AG20443 (cell line): ENCODE results near the gene ST13.
"Not testable (repeated sequence)": the region's sequence is repeated elsewhere in the genome, so short reads cannot be mapped to it uniquely, and the experiment has no call there.

Experiments
- DNase-seq: peaks from one replicate; pipeline ENCODE4 v3.0.0; 2012; ENCODE audit warnings: low spot score, mixed read lengths

Gene ST13

GRCh38 chr22:40856513-40857308 is at the start of gene ST13, which contains the start of gene XPNPEP3:
Gene ST13, minus strand, starts transcription at chr22:40856639. Its CDS starts 99 bp downstream, at chr22:40856540.
Gene XPNPEP3, plus strand, starts transcription at chr22:40857148. Its CDS starts 34 bp downstream, at chr22:40857182.
- peak; percentile 97 for DNase-seq

DNA sequence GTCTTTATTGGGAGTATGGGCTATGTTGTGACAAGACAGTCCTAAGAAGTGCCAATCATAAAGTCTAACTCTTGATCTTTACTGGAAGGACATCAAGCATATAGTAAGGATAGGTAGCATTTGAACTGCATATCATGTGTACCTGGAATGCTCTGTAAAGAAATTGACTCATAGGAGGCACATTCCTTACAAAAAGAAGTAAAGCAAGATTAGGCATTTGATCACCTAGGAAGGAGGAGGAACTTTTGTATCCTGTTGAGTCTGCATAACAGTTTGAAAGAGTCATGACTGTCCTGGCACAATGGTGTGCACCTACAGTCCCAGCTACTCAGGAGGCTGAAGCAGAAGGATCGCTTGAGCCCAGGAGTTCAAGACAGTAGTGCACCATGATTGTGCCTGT is 47.7 kb upstream of the ST13 start:
- DNase-seq, result no peak

DNA sequence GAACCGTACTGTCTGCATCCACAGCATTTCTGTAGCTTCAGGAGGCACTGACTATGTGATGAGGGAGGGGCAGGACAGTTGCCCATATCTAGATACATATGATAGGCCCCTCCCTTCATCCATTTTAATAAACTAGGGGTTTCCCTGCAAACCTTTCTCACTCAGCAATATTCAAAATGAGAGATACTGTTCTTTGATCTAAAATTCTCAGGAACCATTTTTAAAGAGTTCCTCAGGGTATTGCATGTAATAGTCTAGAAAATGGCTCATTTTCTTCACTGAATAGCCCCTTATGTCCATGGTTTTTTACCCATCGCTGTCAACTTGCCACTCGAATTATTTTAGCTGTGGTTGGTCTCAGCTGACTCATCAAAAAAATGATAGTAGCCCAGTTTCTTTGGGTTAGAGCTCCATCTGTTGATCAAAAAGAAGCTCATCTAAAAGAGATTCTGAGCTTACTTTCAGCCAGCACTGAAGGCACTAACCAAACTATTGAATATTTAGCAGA is 42.5 kb upstream of the ST13 start:
- peak; percentile 70 for DNase-seq

DNA sequence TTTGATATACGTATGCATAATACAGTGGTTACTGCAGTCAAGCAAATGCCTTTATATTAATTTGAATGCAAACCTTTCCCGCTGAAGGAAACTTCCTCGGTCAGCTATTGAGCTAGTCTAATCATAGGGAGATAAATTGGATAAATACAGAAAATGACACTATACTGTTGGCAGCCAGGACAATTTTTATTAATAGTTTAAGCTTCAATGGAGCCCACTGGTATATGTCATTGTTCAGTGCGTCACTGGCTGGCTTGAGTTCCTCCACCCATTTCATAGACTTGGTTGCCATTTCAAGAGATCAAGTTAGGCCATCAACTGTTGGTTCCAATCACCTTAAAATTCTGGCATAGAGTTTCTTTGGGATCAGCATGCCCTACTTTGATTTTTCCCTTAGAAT is 38.0 kb upstream of the ST13 start:
- DNase-seq, result no peak

- no peak for DNase-seq
Measured at GRCh38 chr22:40890881-40891280, 34.4 kb upstream of the ST13 start.

DNA sequence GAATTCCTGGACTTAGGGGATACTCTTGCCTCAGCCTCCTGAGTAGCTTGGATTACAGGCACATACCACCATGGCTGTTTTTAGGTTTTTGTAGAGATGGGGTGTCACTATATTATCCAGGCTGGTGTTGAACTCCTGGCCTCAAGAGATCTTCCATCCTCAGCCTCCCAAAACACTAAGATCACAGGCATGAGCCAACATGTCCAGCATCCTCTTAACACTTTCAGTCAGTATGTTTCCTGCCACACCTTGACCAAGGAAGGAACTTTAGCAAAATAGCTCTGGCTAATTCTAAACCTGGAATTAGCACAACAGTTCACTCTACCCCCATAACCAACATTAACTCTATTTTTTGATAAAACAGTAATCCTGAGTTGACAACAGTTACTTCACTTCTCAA is 32.7 kb upstream of the ST13 start:
- DNase-seq, result no peak

DNA sequence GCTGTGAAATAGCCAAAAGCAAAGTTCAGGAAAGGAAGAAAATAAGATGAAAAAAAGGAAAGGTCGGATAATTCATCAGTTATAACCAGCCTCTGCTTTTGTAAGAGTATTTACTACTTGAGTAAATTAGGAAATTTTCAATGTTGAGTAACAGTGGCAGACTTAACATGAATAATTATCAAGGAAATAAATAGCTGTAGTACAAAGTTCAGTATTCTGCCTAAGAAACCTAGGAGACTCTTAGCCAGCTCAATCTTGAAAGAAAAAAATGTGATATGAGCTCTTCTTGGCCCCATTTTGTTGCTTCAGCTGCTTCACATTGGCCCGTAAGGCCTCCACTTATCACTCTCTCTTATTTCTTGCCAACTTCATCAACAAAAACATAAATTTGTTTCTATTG is 22.5 kb upstream of the ST13 start:
- DNase-seq, result no peak

- no peak for DNase-seq
Measured at GRCh38 chr22:40877488-40877887, 21.0 kb upstream of the ST13 start.

- DNase-seq, result no peak
Measured at GRCh38 chr22:40876907-40877306, 20.5 kb upstream of the ST13 start.

DNA sequence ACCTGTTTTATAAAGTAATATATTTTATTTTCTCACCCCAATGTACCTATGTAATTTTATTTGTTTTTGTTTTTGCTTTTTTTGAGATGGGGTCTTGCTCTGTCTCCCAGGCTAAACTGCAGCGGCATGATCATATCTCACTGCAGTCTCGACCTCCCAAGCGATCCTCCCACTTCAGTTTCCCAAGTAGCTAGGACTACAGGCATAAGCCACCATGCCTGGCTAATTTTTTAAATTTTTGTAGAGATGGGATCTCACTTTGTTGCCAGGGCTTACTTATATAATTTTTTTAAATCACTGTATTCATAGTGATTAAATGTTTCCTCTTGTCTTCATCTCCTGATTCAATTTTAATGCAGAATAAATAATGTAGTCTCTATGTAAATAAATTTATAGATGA is 18.7 kb upstream of the ST13 start:
- DNase-seq, result no peak

GRCh38 chr22:40874016-40874415 is 17.6 kb upstream of the ST13 start:
- no peak for DNase-seq

DNA sequence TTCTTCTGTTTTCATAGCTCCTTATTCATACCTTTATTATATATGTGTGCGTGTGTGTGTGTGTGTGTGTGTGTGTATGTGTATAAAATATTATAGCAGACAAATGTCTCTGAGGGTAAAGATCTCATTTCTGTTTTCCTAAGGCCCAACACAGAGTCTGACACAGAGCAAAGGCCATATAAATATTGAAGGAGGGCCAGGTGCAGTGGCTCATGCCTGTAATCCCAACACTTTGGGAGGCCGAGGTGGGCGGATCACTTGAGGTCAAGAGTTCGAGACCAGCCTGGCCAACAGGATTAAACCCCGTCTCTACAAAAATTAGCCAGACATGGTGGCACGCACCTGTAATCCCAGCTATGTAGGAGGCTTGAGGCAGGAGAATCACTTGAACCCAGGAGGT is 11.9 kb upstream of the ST13 start:
- DNase-seq, result not testable (repeated sequence)

GRCh38 chr22:40867109-40867508 is 10.7 kb upstream of the ST13 start:
- no peak for DNase-seq

GRCh38 chr22:40862537-40862936 is 6.1 kb upstream of the ST13 start:
- DNase-seq, result no peak

DNA sequence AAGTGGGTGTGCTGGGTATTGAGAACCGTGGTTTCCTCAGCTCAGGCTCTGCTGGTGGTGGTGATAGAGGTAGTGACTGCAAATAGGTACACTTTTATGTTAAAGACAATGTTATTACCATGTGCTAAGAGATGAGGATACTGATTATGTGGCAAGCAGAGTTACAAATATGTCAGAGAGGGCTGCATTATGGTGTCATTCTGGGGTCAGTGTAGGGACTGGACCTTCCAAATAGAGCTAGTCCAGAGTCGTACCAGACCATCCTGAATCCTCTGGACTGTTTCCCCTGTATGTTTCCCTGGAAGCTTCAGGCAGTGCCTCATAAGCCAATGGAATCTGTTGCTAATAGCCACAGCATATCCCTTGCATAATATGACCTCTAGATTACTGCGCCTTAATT is 5.6 kb upstream of the ST13 start, which contains the start of gene DNAJB7:
TSS of gene DNAJB7 (minus strand) at position 101 of the 400 bp plus-strand sequence. CDS start 119 bp downstream, outside the sequence.
- no peak for DNase-seq

- no peak for DNase-seq
Measured at GRCh38 chr22:40857309-40857855, 943 bp upstream of the ST13 start.

- peak; percentile 27 for DNase-seq
Measured at GRCh38 chr22:40855979-40856512, 393 bp downstream of the ST13 start.

- peak; percentile 11 for DNase-seq
Measured at GRCh38 chr22:40855071-40855978, 1.1 kb downstream of the ST13 start.

DNA sequence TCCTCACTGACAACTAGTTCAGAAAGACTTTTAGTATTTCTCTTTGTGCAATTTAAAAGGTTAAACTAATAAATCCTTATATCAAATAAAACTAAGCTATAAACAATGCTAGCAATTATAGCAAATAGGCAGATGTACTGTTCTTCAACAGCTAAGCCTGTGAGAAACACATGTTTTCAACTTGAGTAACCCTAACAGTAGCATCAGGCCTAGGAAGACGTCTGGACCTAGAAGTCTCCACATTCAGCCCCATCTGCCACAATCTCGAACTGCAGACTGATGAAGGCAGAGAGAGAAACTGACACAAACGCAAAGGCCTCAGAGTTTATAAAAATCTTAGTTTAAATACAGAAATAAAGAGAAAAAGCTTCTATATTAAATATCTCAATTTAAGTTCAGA is 2.5 kb downstream of the ST13 start:
- DNase-seq, result peak; percentile 9

GRCh38 chr22:40853333-40853732 is 3.1 kb downstream of the ST13 start:
- no peak for DNase-seq

DNA sequence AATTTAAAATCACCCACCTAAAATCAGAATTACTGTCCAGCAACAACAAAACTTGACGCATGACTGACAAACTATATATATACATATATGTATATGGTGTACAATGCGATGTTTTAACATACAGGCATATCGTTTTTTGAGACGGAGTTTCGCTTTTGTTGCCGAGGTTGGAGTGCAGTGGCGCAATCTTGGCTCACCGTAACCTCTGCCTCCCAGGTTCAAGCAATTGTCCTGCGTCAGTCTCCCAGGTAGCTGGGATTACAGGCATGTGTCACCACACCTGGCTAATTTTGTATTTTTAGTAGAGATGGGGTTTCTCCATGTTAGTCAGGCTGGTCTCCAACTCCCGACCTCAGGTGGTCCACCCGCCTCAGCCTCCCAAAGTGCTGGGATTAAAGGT is 10.6 kb downstream of the ST13 start:
- DNase-seq, result not testable (repeated sequence)

DNA sequence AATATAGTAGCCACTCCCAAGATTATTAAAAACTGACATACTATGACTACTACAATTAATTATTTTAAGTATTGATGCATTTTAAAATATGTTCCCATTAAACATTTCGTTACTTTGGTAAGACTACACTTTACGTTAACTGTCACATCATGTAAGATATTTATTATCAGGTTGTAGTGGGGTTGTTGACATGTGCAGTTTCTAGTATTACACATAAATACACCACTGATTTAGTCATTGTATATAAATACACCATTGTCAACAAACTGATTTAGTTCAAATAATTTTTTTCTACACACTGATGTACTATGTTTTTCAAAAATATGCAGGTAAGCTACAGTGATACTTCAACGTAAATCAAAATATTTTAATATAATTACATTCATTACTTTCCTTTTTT is 11.5 kb downstream of the ST13 start:
- DNase-seq, result no peak
